Peyer's patch (tissue), 4 donors: ENCODE data around the gene DCLK1.

Source experiments
- CTCF ChIP-seq, 6 experiments: fragments of 450-650 bp in 4 of 6; fragments of 200-600 bp in 2 of 6; sonication (generic) in 1 of 6; IDR thresholded peaks; one replicate each; pipeline ENCODE4 v1.5.1; 2017 to 2019; ENCODE audit warnings: antibody characterized with exemption in 6 of 6, mild to moderate bottlenecking in 3 of 6, moderate library complexity in 1 of 6
- POLR2A ChIP-seq, 2 donors: fragments of 450-650 bp; IDR thresholded peaks; one replicate each; pipeline ENCODE4 v1.5.1; 2017; ENCODE audit warnings: antibody characterized with exemption in 2 of 2, mild to moderate bottlenecking in 2 of 2, moderate library complexity in 2 of 2

DNA sequence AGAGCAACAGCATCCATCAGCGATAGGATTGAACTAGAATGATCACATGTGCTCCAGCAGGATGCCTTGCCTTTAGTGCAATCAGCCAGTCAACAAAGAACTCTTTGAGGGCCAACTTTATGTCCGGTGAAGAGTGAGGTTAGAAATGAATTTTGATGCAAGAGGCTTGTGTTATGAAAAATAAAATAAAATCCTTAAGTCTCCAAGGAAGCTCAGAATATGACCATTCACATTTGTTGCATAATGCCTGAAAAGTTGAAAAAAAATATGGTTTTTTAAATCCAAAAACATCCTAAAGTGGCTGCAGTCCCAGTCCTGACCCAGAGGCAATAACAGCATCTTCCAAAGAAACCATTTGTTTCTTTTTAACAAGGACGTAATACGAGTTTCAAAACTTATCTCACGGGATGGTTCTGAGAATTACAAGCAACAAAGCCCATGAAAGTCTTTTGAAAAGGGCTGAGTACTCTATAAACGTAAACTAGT is 61.3 kb downstream of the DCLK1 start:
- TF ChIP-seq CTCF (IDR thresholded peaks at IDR 0.05): no peak
- no peak for TF ChIP-seq POLR2A (IDR thresholded peaks at IDR 0.05)
